Epithelial cell of proximal tubule (primary cell): ENCODE measurements around the gene DLX3. TPM values are rescaled to one million over a fixed set of nuclear protein-coding genes. Genes with fewer than 3 reads are reported as not detected.

Experiments
- DNase-seq: peaks from one replicate; pipeline ENCODE4 v3.0.0-alpha.2; 2011; ENCODE audit warnings: low read depth
- H3K4me3 ChIP-seq: 2 replicates; pipeline ENCODE4 v1.5.1; 2011; ENCODE audit warnings: low read depth, mild to moderate bottlenecking, low read length
- total RNA-seq: library from RNA; depleted of rRNA; stranded (reverse); fragments of >200 nt; gene quantifications from 2 replicates; pipeline ENCODE4 v1.2.3, GENCODE V29; 2015
- TF ChIP-seq, protein P1 (sequence below): conservative IDR thresholded peaks from 2 replicates; pipeline ENCODE4 v1.5.1; 2012; ENCODE audit warnings: low read depth, mild to moderate bottlenecking, low read length

DLX3 gene
- total RNA-seq, 1 donor from 2014 or later = not detected

GRCh38 chr17:49957350-49957749 is 37.7 kb downstream of the DLX3 start:
- DNase-seq = no peak
- no peak overlapping the region for H3K4me3 ChIP-seq
- TF ChIP-seq, protein P1, sequence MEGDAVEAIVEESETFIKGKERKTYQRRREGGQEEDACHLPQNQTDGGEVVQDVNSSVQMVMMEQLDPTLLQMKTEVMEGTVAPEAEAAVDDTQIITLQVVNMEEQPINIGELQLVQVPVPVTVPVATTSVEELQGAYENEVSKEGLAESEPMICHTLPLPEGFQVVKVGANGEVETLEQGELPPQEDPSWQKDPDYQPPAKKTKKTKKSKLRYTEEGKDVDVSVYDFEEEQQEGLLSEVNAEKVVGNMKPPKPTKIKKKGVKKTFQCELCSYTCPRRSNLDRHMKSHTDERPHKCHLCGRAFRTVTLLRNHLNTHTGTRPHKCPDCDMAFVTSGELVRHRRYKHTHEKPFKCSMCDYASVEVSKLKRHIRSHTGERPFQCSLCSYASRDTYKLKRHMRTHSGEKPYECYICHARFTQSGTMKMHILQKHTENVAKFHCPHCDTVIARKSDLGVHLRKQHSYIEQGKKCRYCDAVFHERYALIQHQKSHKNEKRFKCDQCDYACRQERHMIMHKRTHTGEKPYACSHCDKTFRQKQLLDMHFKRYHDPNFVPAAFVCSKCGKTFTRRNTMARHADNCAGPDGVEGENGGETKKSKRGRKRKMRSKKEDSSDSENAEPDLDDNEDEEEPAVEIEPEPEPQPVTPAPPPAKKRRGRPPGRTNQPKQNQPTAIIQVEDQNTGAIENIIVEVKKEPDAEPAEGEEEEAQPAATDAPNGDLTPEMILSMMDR = no peak

GRCh38 chr17:49956780-49957179 is 38.2 kb downstream of the DLX3 start:
- no peak overlapping the region for H3K4me3 ChIP-seq
- DNase-seq = no peak
- TF ChIP-seq, protein P1 = no peak

DNA sequence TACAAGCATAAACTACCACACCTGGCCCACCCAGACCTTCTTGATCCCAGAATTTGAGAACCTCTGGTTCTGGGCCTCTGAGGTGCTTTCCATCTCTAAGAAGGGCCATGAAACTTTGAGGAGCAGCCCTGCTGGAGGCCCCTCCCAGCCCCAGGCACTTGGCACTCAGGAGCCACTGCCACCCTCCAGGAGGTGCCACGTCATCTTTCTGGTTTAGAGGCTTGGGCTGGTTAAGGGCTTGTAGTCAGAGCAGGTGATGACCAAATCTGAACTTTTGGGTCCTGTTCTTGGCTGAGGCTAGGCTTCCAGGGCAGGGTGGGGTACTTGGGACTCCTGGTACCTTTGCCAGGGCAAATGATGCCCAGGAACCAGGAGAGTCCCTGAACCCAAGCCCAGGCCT is 39.9 kb downstream of the DLX3 start:
- no peak for DNase-seq
- H3K4me3 ChIP-seq = no peak overlapping the region
- TF ChIP-seq, protein P1 = no peak

DNA sequence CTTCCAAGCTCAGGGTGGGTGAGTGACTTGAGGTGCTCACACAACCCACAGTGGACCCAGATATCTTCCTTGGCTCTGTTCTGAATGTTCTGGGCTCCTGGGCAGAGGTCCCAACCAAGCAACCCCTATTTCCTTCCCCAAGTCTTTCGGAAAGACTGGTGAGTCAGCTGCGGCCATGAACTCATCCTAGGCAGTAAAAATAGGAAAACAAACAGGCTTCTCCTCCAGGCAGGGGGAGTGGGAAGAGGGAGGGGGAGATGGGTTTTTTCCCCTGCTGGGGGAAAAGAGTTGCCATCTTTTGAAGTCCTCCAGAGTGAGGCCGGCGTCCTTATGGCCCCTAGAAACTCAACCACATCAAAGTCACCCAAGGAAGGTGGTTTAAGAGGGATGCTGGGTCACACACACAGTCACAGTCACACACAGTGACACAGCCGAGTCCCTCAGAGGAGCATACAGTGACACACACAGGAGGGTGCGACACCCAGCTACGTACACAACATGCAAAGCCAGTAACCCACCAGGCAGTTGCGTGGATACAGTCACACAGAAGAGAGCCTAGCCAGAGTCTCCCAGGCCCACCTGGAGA is 42.0 kb downstream of the DLX3 start:
- no peak overlapping the region for H3K4me3 ChIP-seq
- TF ChIP-seq, protein P1 = no peak
- no peak for DNase-seq

DNA sequence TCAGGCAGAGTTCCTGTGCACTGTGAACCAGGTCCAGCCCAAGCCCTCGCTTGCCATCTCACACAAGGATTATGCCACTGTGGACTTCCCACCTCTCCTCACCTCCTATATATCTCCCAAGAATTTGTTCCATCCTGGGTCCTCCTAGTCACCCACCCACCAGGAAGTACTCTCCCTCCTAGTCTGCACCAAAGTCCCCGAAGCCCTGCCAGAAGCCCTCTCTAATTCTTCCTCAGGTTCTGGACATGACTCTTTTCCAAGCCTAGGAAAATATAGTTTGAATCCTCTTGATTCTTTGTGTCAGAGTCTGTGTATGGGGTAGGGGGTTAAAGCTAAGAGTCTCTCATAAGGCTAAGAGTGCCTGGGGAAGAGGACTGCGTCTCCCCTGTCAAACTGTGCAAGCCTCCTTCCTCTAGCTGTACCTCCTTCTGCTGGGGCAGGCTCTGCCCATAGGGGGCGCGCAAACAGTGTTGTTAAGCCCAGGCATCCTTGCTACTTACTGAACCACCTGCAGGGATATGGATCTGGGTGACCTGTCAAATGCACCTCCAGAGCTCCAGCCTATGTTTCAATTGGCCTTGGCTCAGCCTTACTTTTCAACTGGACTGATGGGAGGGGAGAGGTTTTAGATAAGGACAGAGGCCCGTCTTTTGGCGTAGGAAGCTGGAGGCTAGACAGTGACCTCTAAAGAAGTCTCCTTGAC is 42.7 kb downstream of the DLX3 start:
- TF ChIP-seq, protein P1 = peak; percentile 92
- no peak overlapping the region for H3K4me3 ChIP-seq
- no peak for DNase-seq

DNA sequence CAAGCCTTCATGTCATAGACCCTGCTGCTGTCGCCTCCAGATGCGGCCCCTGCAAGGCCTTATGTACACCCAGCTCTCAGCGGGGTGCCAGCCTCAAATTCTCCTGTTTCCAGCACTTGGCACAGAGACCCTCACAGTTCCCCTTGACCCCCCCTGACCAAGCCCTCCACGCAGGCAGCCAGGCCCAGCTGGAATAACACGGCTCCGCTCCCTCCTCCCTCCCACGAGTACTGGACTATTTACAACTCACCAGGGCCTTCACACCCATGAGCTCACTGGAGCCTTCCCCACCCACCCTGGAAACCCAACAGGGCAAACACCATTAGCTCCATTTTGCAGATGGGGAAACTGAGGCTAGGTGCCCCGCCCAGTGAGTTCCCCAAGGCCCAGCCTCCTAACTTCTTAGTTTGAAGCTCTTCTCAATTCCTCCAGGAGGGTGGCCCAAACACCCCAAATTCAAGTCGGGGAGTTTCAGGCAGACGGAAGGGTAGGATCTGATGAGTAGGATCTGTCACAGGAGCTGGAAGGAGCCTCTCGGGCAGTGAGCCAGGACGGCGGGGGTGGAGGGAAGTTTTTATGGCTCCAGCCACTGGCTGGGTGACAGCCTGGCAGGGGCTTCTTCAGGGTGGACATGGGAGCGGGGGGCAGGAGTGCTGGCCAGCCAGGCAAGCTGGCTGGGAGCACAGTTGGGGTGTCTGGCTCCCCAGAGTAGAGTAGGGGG is 43.5 kb downstream of the DLX3 start:
- TF ChIP-seq, protein P1 = no peak
- no peak for DNase-seq

GRCh38 chr17:49949634-49950033 is 45.4 kb downstream of the DLX3 start:
- TF ChIP-seq, protein P1 = no peak
- no peak for DNase-seq
- H3K4me3 ChIP-seq = no peak overlapping the region

More for the DNA sequence above, 43.5 kb downstream of the DLX3 start:
- H3K4me3 ChIP-seq = no peak overlapping the region
